Mucosa of descending colon (tissue), 3 donors: ENCODE data around the gene RASGRP2. TPM values are rescaled to one million over a fixed set of nuclear protein-coding genes. Genes with fewer than 3 reads are reported as not detected.

ENCODE experiments used
- ATAC-seq: fragments of 200-7000 bp; cut with Tn5 transposase; one replicate; pipeline ENCODE4 v1.9.1; 2020; ENCODE audit warnings: mild to moderate bottlenecking, moderate library complexity
- DNase-seq, 3 donors: peaks; one replicate each; pipeline ENCODE4 v3.0.0-alpha.2; 2020
- H3K36me3 ChIP-seq: fragments of 200-600 bp; one replicate; pipeline ENCODE4 v1.8.0; 2021; ENCODE audit warnings: low read depth, mild to moderate bottlenecking
- H3K4me1 ChIP-seq: fragments of 200-600 bp; one replicate; pipeline ENCODE4 v1.8.0; 2021; ENCODE audit warnings: low read depth, mild to moderate bottlenecking
- H3K4me3 ChIP-seq: fragments of 200-600 bp; one replicate; pipeline ENCODE4 v1.8.0; 2021; ENCODE audit warnings: mild to moderate bottlenecking
- H3K9me3 ChIP-seq: fragments of 200-600 bp; one replicate; pipeline ENCODE4 v1.8.0; 2021; ENCODE audit warnings: mild to moderate bottlenecking
- CTCF ChIP-seq: fragments of 200-600 bp; IDR thresholded peaks from one replicate; pipeline ENCODE4 v1.8.0; 2022; ENCODE audit warnings: antibody characterized with exemption, mild to moderate bottlenecking
- intact Hi-C, 2 donors: fragments of 100-400 bp; cut with DNase I in 1 of 2; cut with micrococcal nuclease in 1 of 2; formaldehyde crosslinking; loops; one replicate each; pipeline versions ENCODE4 v1.11.0 to v1.11.1; 2022; cut with DNase I, micrococcal nuclease
- total RNA-seq, 3 donors: library from RNA; stranded (reverse); fragmentation: NEBNext Ultra II Directional in 2 of 3; extraction: Animal tissue kit (Norgen Biotek cat#: 25700) in 2 of 3; gene quantifications; one replicate each; pipeline versions ENCODE4 v1.2.1 to v1.2.4, GENCODE V29; 2021 to 2023
- donor health status: DM: no; HTN: no; CAD: no; lungs with moderate emphysema.
- donor health status: DM: no; HTN: no; CAD: no.
- donor health status: DM: no; HTN: yes; CAD: no.

The RASGRP2 gene
- total RNA-seq, 3 donors from 2014 or later = 3.3 to 25.6 (median 9.7) TPM

- Histone ChIP-seq H3K36me3 (peaks cover 14% of the 10 kb centered on the region), H3K9me3 (no peaks in the 10 kb centered on the region), H3K4me1 (peaks cover 6% of the 10 kb centered on the region), H3K4me3 (no peak overlapping the region)
- DNase-seq = no peak
- intact Hi-C loops = no loop called here
- TF ChIP-seq CTCF = no peak
- peak; percentile 5 for ATAC-seq
Measured at GRCh38 chr11:64762277-64762673, 18.3 kb upstream of the RASGRP2 start.

GRCh38 chr11:64760759-64761420 is 16.9 kb upstream of the RASGRP2 start:
- Histone ChIP-seq H3K4me3 (no peak overlapping the region), H3K4me1 (peaks cover 6% of the 10 kb centered on the region), H3K36me3 (peaks cover 2% of the 10 kb centered on the region), H3K9me3 (no peaks in the 10 kb centered on the region)
- ATAC-seq (no peak), DNase-seq (no peak)
- no peak for TF ChIP-seq CTCF
- intact Hi-C loops = no loop called here

GRCh38 chr11:64759722-64760719 is 16.1 kb upstream of the RASGRP2 start, which contains the start of gene PYGM:
Gene PYGM, minus strand, starts transcription at chr11:64759974. Its CDS starts 76 bp downstream, at chr11:64759898.
- peak; percentile 23 for ATAC-seq

GRCh38 chr11:64759131-64759721 is 15.3 kb upstream of the RASGRP2 start:
- Histone ChIP-seq H3K9me3 (no peaks in the 10 kb centered on the region), H3K4me3 (no peak overlapping the region), H3K36me3 (no peaks in the 10 kb centered on the region), H3K4me1 (no peaks in the 10 kb centered on the region)
- intact Hi-C loops = no loop called here
- ATAC-seq (no peak), DNase-seq (no peak)
- TF ChIP-seq CTCF = no peak

More at GRCh38 chr11:64759722-64760719, 16.1 kb upstream of the RASGRP2 start, which contains the start of gene PYGM:
- no peaks in the 10 kb centered on the region for H3K36me3 ChIP-seq
- H3K9me3 ChIP-seq = no peaks in the 10 kb centered on the region
- TF ChIP-seq CTCF = no peak
- peak in 1 of 3 donors; percentile 56 for DNase-seq
- intact Hi-C loops = no loop called here
- peaks cover 4% of the 10 kb centered on the region for H3K4me1 ChIP-seq
- H3K4me3 ChIP-seq = no peak within 1 kb of the TSS

- Histone ChIP-seq H3K36me3 (no peaks in the 10 kb centered on the region), H3K4me1 (no peaks in the 10 kb centered on the region), H3K9me3 (no peaks in the 10 kb centered on the region), H3K4me3 (no peak overlapping the region)
- intact Hi-C loops = no loop called here
- TF ChIP-seq CTCF = no peak
- ATAC-seq (no peak), DNase-seq (no peak)
Measured at GRCh38 chr11:64758330-64759079, 14.6 kb upstream of the RASGRP2 start.
